Hematopoietic multipotent progenitor cell treated with erythropoietin and hydrocortisone succinate and interleukin-3 and kit ligand, for 17 days (in vitro differentiated cells): Measurements from ENCODE around the gene KCNJ12.
"Not testable (repeated sequence)": the region's sequence is repeated elsewhere in the genome, so short reads cannot be mapped to it uniquely, and the experiment has no call there.

Experiments used
- DNase-seq: peaks from one replicate; pipeline ENCODE4 v3.0.0-alpha.2; 2015; ENCODE audit warnings: low spot score

The KCNJ12 gene

DNA sequence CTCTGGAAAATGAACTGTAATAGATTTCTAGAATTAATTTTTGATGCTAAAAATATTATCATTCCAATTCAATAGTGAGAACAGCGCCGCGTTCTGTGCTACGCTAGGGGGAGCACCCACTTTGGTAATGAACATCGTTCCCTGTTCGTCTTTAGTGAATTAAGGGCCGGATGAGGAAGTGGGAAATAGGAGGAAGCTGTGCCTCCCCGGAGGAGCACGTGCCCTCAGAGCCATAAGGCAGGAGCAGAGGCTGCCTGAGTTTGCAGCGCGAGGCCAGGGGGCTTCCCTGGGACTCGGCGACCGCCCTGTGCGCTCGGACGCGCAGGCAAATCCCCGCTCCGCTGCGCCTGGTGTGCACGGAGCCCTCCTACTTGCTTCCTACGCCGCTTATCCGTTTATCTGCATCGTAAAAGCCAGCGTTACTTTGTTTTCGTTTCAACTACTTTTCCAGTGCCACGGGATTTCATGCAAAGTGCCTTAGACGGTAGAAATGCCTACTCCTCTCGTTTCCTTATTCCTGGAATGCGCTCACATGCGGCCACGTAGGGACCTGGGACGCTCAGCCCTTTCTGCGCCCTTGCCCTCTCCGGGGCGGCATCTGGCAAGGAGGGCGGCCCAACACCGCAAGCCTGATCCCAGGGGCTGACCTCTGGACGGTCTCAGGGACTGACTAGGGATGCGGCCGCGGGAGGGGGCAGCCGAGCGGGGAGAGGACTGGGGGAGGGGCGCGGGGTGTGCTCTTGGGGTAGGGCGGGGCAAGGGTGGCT lies 76.4 kb downstream of the KCNJ12 start:
- peak; percentile 29 for DNase-seq

DNA sequence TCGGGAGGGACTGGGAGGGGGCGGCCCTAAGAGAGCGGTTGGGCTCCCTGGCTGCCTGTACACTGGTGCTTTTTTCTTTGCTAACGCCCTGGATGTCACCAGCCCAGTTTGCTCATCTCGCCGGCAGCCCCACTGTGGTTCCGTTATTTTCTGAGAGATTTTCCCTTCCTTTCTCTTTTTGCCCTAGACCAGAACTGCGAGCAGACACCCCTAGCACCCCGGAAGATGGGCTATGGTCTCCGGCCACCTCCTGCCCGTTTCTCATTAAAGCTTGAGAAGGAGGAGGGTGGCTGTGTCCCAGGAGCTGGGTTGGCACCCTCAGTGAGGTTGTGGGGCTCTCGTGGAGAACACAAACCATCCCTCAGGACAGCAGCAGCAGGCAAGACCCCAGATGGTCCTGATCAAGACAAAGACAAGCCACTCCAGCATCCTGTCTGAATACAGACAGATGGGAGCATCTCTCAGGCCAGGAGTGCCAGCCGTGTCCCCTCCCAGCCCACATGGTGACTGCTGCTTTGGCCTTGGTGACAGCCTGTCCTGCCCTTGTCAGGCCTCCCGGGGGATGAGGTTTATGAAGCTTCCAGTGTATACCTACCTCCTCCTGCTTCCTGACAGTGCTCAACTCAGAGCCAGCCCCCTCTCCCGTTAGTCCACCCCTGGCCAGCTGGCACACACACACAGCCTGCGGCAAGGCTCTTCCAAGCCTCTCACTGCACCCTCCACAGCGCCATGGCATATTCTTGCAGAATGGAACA lies 77.2 kb downstream of the KCNJ12 start:
- DNase-seq: no peak

DNA sequence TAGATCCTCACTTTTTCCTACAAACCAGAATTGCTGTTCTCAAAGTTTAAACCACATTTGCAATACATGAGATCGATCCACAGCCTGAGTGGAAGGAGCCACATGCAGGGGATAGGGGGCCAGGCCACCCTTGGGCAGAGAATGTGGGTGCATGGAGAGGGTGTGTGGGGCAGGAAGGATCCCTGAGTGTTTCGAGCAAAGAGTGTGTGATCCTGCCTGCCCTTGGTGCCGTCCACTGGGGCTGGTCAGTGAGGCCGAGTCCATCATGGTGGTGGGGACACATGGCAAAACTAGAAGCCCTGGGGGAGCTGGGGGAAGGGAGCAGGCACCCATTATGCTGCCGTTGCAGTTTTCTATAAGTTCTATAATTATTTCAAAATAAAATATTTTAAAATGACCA lies 77.8 kb downstream of the KCNJ12 start:
- DNase-seq: not testable (repeated sequence)

DNA sequence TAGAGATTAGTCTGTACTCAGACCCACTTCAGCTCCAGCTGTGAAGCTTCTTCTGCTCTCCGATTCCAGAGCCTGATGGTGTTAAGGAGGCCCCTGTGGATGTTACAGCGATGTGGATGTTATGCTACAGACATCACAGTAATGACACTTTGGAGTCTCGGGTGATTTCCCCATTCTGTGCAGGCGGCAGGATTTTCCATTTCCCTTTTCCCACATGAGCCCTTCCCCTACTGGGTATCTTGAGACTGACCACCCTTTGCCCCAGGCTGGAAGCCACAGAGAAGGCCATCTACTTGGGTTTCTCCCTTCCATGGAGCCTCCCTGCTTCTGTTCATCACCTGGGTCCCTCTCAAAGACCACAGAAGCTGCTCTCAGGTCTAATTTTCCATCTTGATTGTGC lies 78.3 kb downstream of the KCNJ12 start:
- no peak for DNase-seq

DNA sequence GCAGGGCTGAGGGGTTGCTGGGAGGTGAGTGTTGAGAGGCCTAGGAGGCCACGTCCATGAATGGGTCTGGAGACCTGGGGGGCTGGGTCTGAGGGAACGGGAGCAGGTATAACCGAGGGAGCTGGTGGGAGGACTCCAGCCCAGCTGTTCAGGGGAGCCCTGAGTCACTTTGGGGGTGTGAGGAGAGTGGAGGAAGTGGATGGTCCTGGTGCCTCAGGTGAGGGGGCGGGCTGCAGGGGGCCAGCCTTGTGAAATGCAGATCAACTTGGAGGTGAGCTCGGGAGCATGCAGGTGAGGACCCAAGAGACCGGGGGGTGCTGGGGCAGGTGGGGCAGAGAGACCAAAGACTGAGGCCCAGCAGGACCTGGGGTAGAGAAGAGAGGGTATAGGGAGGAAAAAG lies 79.6 kb downstream of the KCNJ12 start:
- no peak for DNase-seq

DNA sequence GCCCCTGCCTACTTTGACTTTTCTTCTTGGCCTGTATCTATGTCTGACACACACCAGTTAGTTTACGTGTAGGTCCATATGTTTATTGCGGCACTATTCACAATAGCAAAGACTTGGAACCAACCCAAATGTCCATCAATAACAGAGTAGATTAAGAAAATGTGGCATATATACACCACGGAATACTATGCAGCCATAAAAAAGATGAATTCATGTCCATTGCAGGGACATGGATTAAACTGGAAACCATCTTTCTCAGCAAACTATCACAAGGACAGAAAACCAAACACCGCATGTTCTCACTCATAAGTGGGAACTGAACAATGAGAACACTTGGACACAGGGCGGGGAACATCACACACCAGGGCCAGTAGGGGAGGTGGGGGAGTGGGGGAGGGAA lies 80.3 kb downstream of the KCNJ12 start:
- not testable (repeated sequence) for DNase-seq

DNA sequence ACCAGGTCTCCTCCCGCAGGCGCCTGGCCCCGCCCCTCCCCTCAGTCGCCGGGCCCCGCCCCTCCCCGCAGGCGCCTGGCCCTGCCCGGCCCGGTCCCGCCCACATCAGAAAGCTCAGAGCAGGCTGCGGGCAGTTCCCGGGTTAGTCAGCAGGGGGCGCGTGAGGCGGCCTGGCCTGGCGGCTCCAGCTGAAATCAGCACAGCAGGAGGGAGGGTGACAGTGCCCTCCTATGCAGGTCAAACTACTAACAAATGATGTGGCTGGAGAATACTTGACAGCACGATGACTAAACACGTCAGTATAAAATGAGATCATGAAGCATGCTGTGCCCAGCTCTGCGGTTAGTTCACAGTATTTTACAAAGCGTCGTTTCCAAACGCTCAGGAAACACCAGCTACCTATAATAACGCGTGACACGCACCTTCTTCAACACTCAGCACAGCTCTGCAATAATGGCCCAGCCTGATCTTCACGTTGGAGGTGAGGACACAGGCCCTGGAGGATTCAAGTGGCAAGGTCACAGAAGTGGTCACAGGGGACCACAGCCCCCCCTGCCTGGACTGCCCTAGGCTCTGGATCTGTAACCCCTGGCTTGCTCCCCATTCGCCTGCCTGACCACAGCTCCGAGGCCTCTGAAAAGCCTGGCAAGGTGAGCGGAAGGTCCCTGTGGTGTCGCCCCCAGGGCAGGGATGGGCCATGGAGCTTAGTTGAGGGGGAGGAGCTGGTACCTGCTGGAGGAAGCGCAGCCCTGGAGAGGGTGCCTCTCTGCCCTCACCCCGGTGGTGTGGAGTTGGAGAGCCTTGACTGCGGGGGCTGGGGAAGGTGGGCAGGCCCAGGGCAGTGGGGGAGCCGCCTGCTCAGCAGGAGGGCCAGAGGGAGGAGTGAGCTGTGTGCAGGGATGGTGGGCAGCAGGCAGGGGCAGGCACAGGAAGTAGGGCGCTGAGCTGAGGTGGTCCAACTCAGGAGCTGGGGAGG lies 81.2 kb downstream of the KCNJ12 start:
- DNase-seq: peak; percentile 91

DNA sequence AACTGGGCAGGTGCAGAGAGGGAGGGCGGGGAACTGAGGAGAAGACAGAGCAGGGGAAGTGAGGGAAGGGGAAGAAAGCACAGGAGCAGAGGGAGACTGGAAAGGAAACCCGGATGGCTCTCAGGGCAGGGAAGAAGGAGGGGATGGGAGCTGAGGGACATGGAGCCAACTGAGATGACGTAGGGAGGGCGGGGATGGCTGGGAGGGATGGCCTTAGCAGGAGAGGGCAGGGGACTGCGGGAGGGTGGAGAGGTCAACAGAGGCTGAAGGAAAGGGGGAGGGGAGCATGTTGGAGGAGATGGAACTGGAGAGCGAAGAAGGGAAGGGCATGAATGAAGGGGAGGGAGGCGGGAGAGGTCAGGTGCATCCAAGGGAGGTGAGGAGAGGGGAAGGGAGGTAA lies 81.9 kb downstream of the KCNJ12 start:
- DNase-seq: no peak

DNA sequence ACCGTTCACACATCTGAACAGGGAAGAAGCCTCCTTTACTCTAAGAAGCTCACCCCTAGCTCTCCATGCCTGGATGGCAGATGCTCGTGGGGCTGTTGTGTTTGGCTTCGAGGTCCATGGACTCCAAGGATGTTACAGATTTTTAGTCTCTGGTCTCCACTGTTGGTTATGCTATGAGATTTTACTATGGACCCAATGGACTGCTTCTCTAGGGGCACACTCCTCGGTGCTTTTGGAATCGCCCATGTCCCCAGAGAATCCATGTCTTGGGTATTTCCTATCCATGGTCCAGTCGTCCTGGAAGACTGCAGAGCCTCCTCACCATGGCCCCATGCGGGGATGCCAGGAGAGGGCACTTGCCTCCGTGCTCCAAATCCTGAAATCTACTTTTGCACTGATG lies 83.4 kb downstream of the KCNJ12 start:
- DNase-seq: no peak

DNA sequence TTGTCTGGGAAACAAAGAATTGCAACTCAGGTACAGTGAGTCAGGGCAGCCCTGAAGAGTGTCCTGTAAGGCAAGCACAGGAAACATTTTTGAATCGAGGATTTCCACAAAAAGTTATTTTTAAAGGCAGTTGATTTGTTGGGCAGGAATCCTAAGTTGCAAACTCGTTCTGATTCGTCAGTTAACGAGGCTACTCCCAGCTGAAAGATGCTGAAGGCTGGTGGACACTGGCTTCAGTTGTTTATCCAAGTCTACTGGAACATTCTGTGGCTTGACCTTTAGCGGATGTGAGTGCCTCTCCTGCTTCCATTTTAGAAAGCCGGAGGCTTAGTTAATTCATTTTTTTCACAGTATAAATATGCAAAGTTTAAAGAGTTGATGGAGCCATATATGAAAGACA lies 84.2 kb downstream of the KCNJ12 start:
- no peak for DNase-seq

DNA sequence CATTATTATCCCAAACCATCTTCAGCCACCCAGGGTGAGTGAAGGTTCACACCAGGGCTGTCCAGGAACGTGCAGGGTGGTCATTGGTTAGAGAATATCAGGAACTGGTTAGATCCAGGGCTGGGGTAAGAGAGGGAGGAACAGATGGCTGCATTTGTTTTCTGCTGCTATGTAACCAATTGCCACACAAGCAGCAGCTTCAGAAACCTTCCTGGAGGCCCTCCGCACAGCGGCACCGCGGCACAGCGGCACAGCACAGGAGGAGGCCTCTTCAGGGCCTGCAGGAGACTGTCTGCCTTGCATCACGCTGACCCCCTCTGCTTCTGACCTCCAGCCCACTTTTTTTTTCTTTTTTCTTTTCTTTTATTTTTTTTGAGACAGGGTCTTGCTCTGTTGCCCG lies 86.1 kb downstream of the KCNJ12 start:
- no peak for DNase-seq

DNA sequence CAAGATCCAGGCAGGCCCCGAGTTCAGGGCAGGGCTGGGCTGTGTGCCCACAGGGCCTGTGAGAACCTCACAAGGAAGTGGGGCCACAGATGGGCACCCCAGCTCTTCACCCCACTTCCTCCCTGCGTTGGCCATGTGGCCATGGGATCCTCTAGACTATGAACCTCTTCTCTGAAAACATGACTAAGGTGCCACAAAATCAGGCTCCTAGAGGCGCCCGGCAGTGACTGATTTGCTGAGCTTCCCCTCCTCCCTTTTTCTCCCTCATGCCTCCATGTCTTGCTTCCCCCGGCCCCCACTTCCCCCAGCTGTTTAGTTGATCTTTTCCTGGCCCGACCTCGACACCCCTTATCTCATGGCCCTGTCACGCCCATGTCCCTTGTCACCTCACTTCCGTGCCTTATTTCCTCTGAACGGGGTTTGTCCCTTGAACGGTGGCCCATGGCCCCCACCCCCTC lies 87.1 kb downstream of the KCNJ12 start:
- no peak for DNase-seq

DNA sequence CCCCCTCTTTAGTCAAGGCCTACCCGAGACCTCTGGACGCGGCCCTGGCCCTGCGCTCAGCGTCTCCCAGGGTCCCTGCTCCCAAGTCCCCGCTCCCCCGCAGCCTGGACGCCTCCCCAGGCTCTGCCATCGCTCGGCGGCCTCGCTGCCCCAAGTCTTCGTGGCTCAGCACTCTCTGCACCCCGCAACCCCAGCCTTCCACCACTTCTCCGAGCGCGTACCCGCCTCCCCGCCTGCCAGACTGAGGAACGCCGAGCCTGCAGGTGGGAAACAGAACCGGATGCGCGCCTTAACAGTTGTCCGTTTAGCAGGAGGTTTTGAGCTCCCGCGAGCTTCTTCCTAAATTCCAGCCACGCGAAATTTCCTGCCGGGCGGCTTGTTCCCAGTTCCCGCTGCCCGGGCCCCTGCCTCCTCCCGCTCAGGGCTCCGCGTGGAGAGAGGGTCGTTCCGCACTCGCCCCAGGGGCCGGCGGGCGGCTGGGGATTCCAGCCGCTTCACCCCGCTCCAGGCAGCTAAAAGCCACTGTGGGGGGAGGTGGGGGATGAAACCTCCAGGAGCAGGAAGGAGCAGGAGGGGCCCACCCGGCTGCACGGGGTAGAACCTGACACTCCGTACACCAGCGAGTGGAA lies 87.7 kb downstream of the KCNJ12 start:
- no peak for DNase-seq

DNA sequence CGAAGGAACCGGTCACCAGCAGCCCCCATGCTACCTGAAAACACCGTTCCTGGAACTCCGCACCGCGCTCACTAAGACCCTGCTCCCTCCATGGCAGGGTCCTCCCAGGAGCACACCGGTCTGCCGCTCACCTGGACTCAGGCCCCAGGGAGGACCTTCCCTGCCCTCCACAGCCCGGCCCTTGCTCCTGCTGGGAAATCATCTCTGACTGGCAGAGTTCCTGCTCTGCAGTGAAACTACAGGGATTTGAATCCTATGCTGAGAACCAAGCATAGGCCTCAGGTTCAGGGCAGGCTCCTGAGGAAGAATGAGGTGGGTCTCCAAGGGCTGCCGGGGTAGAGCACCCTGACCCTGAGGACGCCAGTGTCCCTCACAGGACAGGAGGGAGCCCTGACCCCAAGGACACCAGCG lies 88.5 kb downstream of the KCNJ12 start:
- no peak for DNase-seq

DNA sequence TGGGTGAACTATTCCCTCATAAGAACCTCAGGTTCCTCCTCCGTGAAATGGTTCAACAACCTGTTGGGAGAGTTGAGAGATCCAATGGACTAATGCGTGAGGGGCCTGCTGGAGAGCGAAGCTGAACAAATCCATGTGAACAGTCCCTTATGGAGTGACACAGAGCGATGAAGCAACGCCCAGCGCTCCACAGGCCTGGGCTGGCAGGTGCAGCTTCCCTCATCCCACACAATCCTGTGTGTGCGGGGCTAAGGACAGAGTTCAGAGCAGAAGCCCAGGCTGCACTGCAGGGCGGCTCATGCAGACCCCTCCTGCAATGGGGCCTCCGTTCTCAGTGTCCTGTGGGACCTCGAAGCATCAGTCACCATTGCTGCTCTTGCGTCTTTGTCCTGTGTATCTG lies 90.4 kb downstream of the KCNJ12 start:
- DNase-seq: no peak

DNA sequence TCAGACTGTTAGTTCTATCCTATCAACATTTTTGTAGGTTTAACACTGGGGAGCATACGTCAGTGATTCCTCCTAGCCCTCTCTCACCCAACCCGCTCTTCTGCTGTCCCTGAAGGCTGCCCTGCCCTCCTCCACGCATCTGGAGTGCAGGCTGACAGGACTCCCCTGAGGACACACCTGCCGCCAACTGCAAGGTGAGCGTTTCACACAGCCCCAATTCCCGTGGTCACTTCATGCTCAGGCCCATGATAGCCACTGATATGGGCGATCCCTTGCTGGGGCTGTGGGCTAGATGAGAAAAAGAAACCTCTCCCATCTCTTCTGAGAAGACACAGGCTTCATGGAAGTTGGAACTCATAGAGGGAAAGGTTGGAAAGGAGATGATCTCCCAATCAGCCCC lies 91.0 kb downstream of the KCNJ12 start:
- no peak for DNase-seq

DNA sequence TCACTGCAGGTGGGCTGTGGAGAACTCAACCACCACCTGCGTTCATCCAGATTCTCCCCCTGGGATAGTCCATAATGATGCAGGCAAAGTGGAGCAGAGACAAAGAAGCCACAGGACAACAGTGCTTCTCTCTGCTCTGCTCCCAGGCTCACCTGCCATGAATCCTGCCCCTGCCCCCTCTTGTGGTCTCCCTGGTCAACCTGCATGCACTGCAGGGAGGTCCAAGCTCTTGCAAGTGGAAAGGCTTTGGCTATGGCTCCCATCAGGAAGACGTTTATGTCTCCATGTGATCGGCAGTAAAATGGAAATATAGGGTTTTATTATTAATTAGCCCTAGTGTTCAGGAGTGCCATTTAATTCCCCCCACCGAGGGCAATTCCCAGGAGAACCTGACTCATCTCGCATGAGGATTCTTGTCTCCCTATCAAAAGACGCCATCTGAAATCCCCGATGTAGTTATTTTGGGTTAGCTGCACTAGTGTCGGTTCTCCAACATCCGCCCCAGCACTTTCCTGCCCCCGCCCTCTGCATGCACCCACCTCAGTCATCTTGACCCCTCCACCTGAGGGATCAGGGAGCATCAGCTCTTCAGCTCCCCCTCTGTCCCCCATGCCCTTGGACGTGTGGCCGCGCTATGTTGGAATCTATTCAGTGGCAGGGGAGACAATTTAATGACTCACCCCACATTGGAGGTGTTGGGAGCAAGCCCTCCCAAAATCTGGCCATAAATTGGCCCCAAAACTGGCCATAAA lies 91.8 kb downstream of the KCNJ12 start:
- DNase-seq: no peak
